Superior temporal gyrus (tissue), 1 donor: Measurements from ENCODE around the gene MUCL1.
"Not testable (repeated sequence)": the region's sequence is repeated elsewhere in the genome, so short reads cannot be mapped to it uniquely, and the experiment has no call there.

Source experiments
- DNase-seq: peaks from one replicate; pipeline ENCODE4 v3.0.0-alpha.2; 2016; ENCODE audit errors: extremely low spot score

The MUCL1 gene

GRCh38 chr12:54853933-54854538, at the start of gene MUCL1:
Gene MUCL1, plus strand, starts transcription at chr12:54854516. Its CDS starts 67 bp downstream, at chr12:54854583.
- DNase-seq: peak; percentile 77

DNA sequence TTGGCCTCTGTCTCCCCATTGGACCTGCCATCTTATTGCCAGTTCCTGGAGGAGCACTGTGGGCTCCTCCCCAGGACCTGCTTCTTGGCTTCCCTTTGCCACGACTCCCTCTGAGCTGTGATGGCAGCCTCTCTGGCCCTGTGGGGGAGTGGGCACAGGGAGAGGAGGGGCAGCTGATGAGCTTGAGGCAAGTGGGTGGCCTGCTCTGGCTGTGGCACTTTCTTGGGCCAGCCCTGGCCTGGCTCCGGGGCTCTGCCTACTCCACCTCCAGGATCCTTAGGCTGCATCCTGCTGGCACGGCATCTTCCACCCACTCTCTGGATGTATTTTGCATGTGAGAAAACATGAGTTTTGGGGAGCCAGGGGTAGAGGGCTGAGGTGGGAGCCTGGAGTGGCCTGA, 32.6 kb upstream of the MUCL1 start:
- DNase-seq: no peak

- no peak for DNase-seq
Measured at GRCh38 chr12:54824402-54824801, 29.9 kb upstream of the MUCL1 start.

- no peak for DNase-seq
Measured at GRCh38 chr12:54829511-54829910, 24.8 kb upstream of the MUCL1 start.

DNA sequence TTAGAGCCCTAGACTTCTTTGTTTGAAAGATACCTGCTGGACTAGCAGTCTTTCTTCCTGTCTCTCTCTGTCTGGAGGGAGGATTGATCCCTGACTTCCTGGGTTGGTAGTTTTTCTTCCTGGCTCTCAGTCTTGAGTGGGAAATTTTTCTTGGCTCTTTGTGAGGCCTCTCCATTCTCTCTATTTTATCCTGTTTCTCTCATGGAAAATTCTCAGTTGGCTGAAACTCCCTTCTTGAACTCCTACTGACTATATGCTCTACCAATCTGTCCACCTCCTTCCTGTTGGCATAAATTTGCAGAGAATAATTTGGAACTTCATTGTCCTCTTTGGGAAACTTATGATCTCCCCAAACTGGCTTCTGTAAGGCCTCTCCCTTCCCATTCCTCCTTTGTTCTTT, 24.1 kb upstream of the MUCL1 start:
- DNase-seq: peak; percentile 61

DNA sequence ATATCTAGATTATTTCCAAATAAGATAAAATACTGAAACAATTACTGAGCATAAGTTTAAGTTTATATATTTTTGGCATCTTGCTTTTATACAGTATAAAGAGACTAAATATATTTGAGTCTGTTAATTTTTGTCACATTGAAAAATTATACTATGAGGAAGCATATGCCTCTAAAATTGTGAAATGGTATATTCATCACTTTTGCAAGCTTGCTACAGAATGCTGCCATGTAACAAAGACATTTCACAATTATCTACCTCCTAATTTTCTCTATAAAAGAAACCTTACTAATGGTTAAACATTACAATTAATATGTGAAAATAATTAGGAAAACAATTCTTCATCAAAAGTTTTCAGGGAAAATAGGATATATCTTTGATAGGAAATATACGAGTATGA, 22.7 kb upstream of the MUCL1 start:
- DNase-seq: no peak

- no peak for DNase-seq
Measured at GRCh38 chr12:54840244-54840865, 14.0 kb upstream of the MUCL1 start.

DNA sequence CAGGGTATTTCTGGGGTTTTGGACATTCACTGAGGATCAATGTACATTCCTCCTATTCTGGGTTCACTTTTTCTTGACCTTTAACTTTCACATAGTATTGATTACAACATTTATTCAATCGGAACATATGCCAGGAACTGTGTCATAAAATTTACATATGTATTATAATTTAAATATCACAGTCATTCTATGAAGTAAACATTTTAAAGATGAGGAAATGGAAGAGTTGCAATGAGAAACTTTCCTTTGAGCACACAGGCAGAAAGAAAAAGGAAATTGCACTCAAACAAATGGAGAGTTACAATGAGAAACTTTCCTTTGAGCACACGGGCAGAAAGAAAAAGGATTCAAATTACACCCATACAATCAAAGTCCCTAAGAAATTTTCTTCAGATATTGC, 3.1 kb downstream of the MUCL1 start:
- no peak for DNase-seq

DNA sequence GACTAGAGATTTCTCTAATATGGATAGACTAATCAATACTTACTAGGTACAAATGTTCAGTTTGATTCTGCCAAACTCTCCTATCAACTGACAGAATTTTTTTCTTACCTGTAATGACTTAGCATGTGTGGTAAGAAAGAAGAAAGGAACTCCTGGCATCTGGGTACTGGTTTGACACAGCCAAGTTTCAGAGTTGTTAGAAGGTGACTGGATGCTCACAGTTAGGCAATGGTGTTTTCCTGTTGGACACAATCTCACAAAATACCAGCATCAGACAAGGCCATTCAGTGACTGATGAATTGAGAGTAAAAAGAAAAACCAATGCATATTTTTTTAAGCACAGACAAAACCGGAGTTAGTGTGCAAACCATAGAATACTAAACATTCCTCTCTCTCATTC, 4.2 kb downstream of the MUCL1 start:
- DNase-seq: no peak

DNA sequence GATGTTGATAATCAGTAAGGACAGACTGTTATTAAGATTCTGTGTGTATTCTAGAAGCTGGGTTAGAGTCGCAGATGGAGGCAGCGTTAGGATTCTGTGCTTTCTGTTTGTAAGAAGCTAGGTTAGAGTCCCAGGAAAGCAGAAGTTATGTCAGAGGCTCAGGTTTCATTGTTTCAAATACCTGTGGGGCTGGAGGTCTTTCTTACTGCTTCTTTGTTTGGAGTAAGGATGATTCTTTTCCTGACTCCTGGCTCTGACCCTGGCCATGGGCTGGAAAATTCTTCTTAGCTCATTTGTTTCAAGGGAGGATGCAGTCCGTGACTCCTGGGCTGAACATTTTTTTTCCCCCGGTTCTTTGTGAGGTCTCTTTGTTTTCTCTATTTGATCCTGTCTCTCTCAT, 5.2 kb downstream of the MUCL1 start:
- no peak for DNase-seq

GRCh38 chr12:54861927-54862326, 7.6 kb downstream of the MUCL1 start:
- no peak for DNase-seq

DNA sequence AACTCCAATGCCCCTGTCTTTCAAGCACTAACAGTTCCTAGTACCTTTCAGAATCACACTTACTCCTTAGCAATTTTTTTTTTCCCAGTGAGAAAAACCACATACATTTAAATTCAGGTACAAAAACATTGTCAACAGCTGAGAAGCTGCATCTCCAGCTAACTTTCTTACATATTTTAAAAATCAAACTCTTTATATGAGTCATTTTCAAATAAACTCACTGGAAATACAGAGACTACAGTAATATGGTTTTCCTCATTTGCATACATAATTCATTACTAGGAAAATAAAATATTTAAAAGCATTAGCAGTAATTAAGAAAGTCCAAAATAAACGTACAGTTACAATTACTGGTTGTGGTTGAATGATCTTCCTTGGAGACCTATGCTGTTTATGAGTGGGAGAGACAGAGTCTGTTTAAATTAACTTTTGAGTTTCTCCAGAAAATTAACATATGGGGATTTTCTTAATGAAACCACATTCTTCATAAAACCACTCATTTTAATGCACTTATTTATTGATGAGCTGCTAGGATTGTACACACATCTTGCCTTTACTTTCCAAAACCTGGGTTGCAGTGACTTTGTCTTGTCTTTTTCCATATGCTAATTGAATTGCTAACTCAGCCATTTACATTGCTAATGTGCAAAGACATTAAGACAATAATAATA, 9.8 kb downstream of the MUCL1 start:
- DNase-seq: no peak

GRCh38 chr12:54865683-54866324, 11.5 kb downstream of the MUCL1 start:
- no peak for DNase-seq

- DNase-seq: no peak
Measured at GRCh38 chr12:54868690-54869089, 14.4 kb downstream of the MUCL1 start.

DNA sequence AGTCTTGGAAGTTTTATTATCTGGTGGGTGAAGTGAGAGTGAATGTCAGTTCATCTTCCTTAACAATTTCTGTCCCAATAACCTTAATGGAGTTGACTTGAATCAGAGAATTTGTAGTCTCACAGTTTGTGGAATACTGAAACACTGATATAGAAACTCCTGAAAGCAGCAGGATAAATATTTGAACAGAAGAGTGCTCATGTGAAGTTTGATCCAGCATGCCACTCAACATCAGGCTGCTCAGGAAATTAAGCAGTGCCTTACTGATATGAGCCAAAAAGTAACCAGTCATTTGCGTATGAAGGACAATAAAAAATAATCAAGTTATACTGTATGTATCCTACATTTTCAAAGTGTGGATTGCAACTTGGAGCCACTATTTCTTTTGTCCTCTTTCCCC, 15.7 kb downstream of the MUCL1 start:
- DNase-seq: no peak

DNA sequence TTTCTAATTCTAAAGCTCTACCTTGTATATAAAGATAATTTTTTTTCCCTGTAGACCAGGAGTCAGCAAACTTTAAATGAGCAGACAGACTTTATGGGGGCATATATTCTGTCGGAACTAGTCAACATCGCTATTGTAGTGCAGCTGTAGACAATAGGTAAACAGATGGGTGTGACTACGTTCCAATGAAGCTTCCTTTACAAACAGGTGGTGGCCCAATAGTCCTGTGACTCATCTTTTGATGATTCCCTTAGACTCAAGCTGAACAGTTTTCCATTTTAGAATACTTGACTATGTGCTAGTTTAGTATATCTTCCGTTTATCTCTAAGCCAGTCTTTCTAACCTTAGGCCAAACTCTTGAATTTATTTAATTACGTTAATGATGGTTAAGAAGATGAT, 16.3 kb downstream of the MUCL1 start:
- no peak for DNase-seq

DNA sequence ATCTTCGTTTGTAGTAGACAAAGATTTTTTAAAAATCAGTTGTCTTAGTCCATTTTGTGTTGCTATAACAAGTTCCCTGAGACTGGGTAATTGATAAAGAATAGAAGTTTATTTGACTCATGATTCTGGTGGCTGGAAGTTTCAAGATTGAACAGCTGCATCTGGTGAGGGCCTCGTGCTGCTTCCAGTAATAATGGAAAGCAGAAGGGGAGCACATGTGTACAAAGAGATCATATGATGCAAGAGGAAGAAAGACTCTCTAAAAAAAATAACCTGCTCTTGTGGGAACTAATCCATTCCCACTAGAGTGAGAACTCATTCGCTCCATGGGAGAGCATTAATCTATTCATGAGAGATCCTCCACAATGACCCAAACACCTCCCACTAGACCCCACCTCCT, 24.8 kb downstream of the MUCL1 start:
- DNase-seq: no peak

- no peak for DNase-seq
Measured at GRCh38 chr12:54879579-54879978, 25.3 kb downstream of the MUCL1 start.

DNA sequence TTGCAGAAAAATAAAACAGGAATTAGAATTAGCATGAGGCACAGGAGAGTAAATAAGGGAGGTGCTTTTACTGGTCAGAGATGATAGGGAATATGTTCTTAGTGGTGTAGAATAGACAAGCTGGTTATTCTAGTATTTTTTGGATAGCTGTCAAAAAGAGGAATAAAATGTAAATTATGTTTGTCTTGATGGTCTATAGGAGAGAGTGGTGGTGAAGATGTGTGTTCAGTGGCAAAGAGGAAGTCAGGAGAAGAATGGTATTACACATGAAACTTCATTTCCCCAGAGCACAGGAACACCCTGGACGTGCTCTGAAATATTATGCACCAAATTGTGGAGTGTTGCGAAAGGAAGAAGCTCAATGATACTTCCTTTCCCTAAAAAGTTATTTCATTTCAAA, 27.8 kb downstream of the MUCL1 start:
- DNase-seq: no peak

GRCh38 chr12:54882597-54882996, 28.3 kb downstream of the MUCL1 start:
- DNase-seq: not testable (repeated sequence)

DNA sequence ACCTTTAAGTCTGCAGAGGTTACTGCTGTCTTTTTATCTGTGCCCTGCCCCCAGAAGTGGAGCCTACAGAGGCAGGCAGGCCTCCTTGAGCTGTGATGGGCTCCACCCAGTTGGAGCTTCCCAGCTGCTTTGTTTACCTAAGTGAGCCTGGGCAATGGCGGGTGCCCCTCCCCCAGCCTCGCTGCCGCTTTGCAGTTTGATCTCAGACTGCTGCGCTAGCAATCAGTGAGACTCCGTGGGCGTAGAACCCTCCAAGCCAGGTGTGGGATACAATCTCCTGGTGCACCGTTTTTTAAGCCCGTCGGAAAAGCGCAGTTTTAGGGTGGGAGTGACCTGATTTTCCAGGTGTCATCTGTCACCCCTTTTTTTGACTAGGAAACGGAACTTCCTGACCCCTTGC, 34.1 kb downstream of the MUCL1 start:
- not testable (repeated sequence) for DNase-seq

GRCh38 chr12:54890339-54890738, 36.0 kb downstream of the MUCL1 start:
- DNase-seq: no peak
